ENCODE data around the gene NOSIP. TPM values are rescaled to one million over a fixed set of nuclear protein-coding genes. Genes with fewer than 3 reads are reported as not detected.

NOSIP gene
- total RNA-seq, 1 donor from 2014 or later: 77.5 TPM

DNA sequence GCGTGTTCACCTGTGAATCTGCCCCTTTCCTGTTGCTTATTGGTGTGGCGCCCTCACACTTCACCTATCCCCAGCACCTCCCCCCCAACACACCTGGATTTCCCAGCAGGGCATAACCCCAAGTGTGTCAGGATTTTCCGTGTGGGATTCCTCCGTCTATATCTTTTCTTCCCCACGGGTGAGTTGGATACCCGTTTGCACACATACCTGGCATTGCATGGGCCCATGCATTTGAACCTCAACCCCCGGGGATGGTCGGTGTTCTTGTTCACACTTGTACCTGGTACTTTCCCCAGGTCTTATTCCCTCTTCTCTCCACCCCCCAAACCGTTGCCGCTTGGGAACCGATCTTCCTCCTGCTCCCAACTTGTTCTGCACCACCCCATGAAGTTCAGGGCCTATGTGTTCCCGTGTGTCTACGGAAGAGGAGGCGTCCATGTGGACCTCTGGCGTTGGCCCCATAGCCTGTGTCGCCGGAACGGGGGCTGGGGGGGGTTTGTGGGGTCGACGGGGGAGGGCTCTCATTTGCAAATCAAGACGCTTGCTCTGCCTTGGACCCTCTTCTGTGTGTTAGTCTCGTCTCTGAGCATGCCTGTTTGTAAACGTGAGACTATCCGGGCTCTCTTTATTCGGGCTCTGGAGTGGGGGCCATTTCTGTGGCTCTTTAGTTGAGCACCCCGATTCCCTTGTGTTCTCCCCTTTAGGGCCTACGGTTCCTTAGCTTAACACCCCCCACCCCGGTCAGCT, 12.3 kb upstream of the NOSIP start:
- Mint-ChIP-seq H3K9me3 (no peaks in the 10 kb centered on the region), H3K4me1 (ENCODE audit: low read depth) (peaks cover 40% of the 10 kb centered on the region), H3K4me3 (peak overlapping the region; percentile 88), H3K27ac (peak overlapping the region; percentile 95), H3K36me3 (ENCODE audit: low read depth) (peaks cover 14% of the 10 kb centered on the region), H3K27me3 (ENCODE audit: insufficient read depth) (peaks cover 10% of the 10 kb centered on the region)
- no peak for DNase-seq (ENCODE audit: low spot score)
- intact Hi-C loops (cut with micrococcal nuclease): loop anchor here (1.0 to 10.0 kb wide), 5 partner anchors 48 to 435 kb away; partner anchors contain the start of genes BCL2L12, FUZ, IRF3 and MED25

- Mint-ChIP-seq H3K36me3 (ENCODE audit: low read depth) (peaks cover 14% of the 10 kb centered on the region), H3K27me3 (ENCODE audit: insufficient read depth) (peaks cover 10% of the 10 kb centered on the region), H3K27ac (peak overlapping the region; percentile 95), H3K4me3 (peak overlapping the region; percentile 88), H3K9me3 (no peaks in the 10 kb centered on the region), H3K4me1 (ENCODE audit: low read depth) (peaks cover 40% of the 10 kb centered on the region)
- no peak for DNase-seq (ENCODE audit: low spot score)
- intact Hi-C loops (cut with micrococcal nuclease): loop anchor here (2.0 to 10.0 kb wide), 4 partner anchors 59 to 473 kb away; partner anchors contain the start of genes C19orf73, FUZ, MED25 and PPFIA3
These were observed 11.6 kb upstream of the NOSIP start for GRCh38 chr19:49591731-49592485.

DNA sequence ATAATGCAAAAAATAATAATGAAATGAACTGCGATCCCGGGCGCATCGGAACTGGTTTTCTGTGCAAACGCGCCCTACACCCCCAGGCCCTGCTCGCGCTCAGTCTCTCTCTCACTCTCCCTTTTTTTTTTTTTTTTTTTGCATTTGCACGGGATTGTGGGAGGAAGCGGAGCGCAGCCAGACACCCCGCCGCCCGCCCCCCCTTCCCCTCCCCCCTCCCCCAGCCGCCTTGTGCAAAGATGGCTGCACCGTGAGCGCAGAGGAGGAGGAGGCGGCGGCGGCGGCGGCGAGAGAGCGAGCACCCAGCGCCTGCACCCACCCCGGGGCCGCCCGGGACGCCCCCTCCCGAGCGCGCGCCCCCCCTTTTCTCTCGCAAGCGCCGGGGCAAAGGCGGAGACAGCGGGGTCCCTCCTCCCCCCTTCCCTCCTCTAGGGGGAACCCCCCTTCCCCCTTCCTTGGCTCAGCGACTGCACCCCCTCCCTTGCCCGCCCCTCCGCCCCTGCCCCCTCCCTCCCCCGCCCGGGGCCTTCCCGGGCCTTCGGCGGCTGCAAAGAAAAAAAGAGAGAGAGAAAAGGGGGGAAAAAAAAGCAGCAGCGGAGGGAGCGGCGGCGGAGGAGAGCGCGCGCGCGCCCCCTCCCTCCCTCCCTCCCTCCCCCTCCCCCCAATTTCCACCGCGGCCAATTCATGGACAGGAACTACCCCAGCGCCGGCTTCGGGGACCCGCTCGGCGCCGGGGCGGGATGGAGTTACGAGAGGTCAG, 10.8 kb upstream of the NOSIP start, which contains the start of gene PRR12:
Gene PRR12, plus strand, starts transcription at position 212 of the 760 bp plus-strand sequence. Its CDS starts 473 bp downstream, at position 685.
- DNase-seq (ENCODE audit: low spot score): peak; percentile 62
- H3K27me3 Mint-ChIP-seq (ENCODE audit: insufficient read depth): peaks cover 10% of the 10 kb centered on the region
- intact Hi-C loops (cut with micrococcal nuclease): loop anchor here (1.0 to 10.0 kb wide), 8 partner anchors 11 to 472 kb away; partner anchors contain the start of genes C19orf73, FUZ, MED25 and NOSIP
- H3K9me3 Mint-ChIP-seq: no peaks in the 10 kb centered on the region
- peak within 1 kb of the TSS; percentile 88 for H3K4me3 Mint-ChIP-seq
- peak within 1 kb of the TSS; percentile 95 for H3K27ac Mint-ChIP-seq
- H3K36me3 Mint-ChIP-seq (ENCODE audit: low read depth): peaks cover 14% of the 10 kb centered on the region
- H3K4me1 Mint-ChIP-seq (ENCODE audit: low read depth): peaks cover 40% of the 10 kb centered on the region

GRCh38 chr19:49590071-49590970, 10.0 kb upstream of the NOSIP start:
- Mint-ChIP-seq H3K36me3 (ENCODE audit: low read depth) (peaks cover 14% of the 10 kb centered on the region), H3K4me3 (peak overlapping the region; percentile 88)
- DNase-seq (ENCODE audit: low spot score): peak; percentile 93

DNA sequence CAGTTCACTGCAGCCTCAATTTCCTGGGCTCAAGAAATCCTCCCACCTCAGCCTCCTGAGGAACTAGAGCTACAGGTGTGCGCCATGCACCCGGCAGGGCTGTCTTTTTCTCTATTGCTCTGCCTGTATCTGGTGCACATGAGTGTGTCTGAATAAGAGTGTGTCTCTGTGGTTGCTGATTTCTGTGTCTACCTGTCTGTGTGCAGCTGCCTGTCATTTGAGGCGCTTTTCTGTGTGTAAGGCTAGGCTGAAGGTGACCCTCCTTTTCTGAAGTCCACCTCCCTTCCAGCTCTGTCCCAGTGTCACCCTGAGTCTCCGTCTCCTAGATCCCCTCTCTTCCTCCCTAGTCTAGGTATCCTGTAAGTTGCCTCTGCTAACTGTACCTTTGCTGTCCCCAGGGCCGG, 9.1 kb upstream of the NOSIP start:
- H3K9me3 Mint-ChIP-seq: no peaks in the 10 kb centered on the region
- no peak overlapping the region for H3K4me3 Mint-ChIP-seq
- H3K36me3 Mint-ChIP-seq (ENCODE audit: low read depth): peaks cover 12% of the 10 kb centered on the region
- H3K4me1 Mint-ChIP-seq (ENCODE audit: low read depth): peaks cover 40% of the 10 kb centered on the region
- peaks cover 9% of the 10 kb centered on the region for H3K27me3 Mint-ChIP-seq (ENCODE audit: insufficient read depth)
- intact Hi-C loops (cut with micrococcal nuclease): no loop called here
- H3K27ac Mint-ChIP-seq: no peak overlapping the region
- DNase-seq (ENCODE audit: low spot score): no peak

More at GRCh38 chr19:49590071-49590970, 10.0 kb upstream of the NOSIP start:
- Mint-ChIP-seq H3K27ac (peak overlapping the region; percentile 84), H3K9me3 (no peaks in the 10 kb centered on the region), H3K4me1 (ENCODE audit: low read depth) (peaks cover 40% of the 10 kb centered on the region), H3K27me3 (ENCODE audit: insufficient read depth) (peaks cover 10% of the 10 kb centered on the region)
- intact Hi-C loops (cut with micrococcal nuclease): loop anchor here (1.0 to 10.0 kb wide), 8 partner anchors 10 to 472 kb away; partner anchors contain the start of genes C19orf73, FUZ, MED25 and NOSIP

DNA sequence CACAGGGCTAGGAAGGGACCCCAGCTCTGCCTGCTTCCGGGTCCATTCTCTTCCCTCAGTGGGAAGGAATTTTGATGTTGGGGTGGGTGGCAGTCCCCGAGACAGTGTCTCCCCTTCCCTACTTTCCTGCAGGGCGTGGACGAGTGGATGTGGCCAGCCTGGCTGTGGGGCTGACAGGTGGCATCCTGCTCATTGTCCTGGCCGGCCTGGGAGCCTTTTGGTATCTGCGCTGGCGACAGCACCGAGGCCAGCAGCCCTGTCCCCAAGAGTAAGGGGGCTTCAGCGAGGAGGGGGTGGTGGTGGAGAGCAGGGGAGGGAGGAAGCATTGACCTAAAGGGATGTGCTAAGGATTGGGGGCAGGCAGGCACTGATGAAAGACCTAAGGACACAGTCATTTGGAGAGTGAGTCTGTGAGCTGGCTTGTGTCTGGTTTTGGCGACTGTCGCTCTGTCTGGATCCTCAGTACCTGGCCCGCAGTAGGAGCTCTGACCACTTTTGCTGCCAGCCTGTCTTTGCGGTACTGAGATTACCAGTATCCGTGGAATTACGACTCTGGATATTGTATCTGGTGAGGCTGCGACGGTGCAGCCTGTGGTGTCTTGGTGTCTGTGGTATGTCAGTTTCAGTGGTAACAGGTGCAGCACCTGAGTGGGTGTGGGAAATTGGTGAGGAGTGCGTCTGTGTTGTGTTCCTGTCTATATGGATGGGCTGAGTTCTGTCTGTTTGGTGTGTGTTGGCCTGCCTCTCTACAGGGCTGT, 8.2 kb upstream of the NOSIP start:
- Mint-ChIP-seq H3K4me3 (peak overlapping the region; percentile 23), H3K27me3 (ENCODE audit: insufficient read depth) (peaks cover 7% of the 10 kb centered on the region), H3K27ac (peak overlapping the region; percentile 15), H3K4me1 (ENCODE audit: low read depth) (peaks cover 30% of the 10 kb centered on the region), H3K36me3 (ENCODE audit: low read depth) (peaks cover 3% of the 10 kb centered on the region), H3K9me3 (no peaks in the 10 kb centered on the region)
- intact Hi-C loops (cut with micrococcal nuclease): no loop called here
- DNase-seq (ENCODE audit: low spot score): no peak

DNA sequence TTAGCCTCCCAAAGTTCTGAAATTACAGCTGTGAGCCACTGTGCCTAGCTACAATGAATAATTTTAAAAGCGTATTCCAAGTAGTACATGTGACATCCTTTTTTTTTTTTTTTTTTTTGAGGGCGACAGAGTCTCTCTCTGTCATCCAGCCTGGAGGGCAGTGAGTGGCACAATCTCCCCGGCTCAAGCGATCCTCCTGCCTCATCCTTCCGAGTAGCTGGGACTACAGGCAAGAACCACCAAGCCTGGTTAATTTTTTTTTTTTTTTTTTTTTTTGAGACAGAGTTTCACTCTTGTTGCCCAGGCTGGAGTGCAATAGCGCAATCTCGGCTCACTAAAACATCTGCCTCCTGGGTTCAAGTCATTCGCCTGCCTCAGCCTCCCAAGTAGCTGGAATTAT, 6.9 kb upstream of the NOSIP start:
- no peak overlapping the region for H3K27ac Mint-ChIP-seq

GRCh38 chr19:49585023-49585422, 4.7 kb upstream of the NOSIP start:
- no peak for DNase-seq (ENCODE audit: low spot score)
- Mint-ChIP-seq H3K4me3 (no peak overlapping the region), H3K4me1 (ENCODE audit: low read depth) (peaks cover 22% of the 10 kb centered on the region), H3K36me3 (ENCODE audit: low read depth) (peaks cover 4% of the 10 kb centered on the region), H3K9me3 (no peaks in the 10 kb centered on the region), H3K27ac (no peak overlapping the region), H3K27me3 (ENCODE audit: insufficient read depth) (peaks cover 7% of the 10 kb centered on the region)
- intact Hi-C loops (cut with micrococcal nuclease): no loop called here

More for the DNA sequence above, 6.9 kb upstream of the NOSIP start:
- Mint-ChIP-seq H3K4me3 (no peak overlapping the region), H3K27me3 (ENCODE audit: insufficient read depth) (peaks cover 7% of the 10 kb centered on the region), H3K4me1 (ENCODE audit: low read depth) (peaks cover 19% of the 10 kb centered on the region), H3K36me3 (ENCODE audit: low read depth) (no peaks in the 10 kb centered on the region), H3K9me3 (no peaks in the 10 kb centered on the region)
- no peak for DNase-seq (ENCODE audit: low spot score)
- intact Hi-C loops (cut with micrococcal nuclease): no loop called here

- Mint-ChIP-seq H3K9me3 (no peaks in the 10 kb centered on the region), H3K4me1 (ENCODE audit: low read depth) (peaks cover 22% of the 10 kb centered on the region), H3K27me3 (ENCODE audit: insufficient read depth) (peaks cover 2% of the 10 kb centered on the region), H3K27ac (no peak overlapping the region), H3K36me3 (ENCODE audit: low read depth) (peaks cover 4% of the 10 kb centered on the region), H3K4me3 (no peak overlapping the region)
- intact Hi-C loops (cut with micrococcal nuclease): loop anchor here (5.0 kb wide), 1 partner anchor 36 kb away; no protein-coding TSS in a partner anchor
- no peak for DNase-seq (ENCODE audit: low spot score)
These were observed 2.9 kb upstream of the NOSIP start for GRCh38 chr19:49583239-49583638.

DNA sequence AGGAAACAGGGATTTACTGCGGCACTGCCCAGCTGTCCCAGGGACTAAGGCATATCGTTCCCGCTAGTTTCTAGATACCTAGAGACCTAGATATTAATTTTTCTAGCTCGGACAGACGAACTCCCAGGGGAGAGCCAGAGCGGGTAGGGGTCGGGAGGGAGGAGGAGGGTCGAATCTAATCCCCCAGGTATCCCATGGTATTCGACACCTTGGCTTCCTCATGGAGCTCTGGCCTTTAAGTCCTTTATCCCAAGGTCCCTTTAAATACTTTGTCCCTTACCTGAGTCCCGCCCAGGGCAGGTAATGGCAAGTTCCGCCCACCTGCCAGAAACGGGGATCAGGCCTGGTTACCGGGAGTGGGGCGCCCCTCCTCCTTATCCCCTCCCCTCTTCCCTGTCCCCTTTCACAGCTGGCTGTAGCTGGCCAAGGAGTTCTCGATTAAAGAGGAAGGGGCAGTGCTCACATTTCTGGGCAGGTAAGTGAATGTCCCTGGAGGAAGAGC, 702 bp upstream of the NOSIP start, which contains the start of gene PRRG2:
Gene PRRG2, plus strand, starts transcription at position 310 of the 502 bp plus-strand sequence. CDS start 1,904 bp downstream, outside the sequence.
- Mint-ChIP-seq H3K27ac (peak within 1 kb of the TSS; percentile 86), H3K4me3 (peak within 1 kb of the TSS; percentile 93)
- intact Hi-C loops (cut with micrococcal nuclease): loop anchor here (2.0 to 5.0 kb wide), 2 partner anchors 34 to 48 kb away; no protein-coding TSS in a partner anchor

DNA sequence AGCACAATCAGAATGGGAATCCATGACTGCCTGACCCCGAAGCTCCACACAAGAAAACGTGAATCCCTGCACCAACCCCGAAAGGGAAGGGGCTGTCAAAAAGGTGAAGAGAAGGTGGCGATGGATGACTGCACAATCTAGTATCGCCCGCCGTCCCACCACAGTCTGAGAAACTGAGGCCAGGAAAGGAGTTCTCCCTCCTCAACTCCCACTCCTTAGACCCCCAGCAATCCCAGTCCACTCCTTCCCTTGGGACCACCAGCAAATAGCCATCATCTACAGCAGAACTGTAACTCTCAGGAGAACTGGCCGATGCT, 451 bp downstream of the NOSIP start:
- peaks cover 10% of the 10 kb centered on the region for H3K36me3 Mint-ChIP-seq (ENCODE audit: low read depth)
- H3K4me1 Mint-ChIP-seq (ENCODE audit: low read depth): peaks cover 30% of the 10 kb centered on the region
- H3K4me3 Mint-ChIP-seq: peak overlapping the region; percentile 93
- DNase-seq (ENCODE audit: low spot score): no peak
- no peaks in the 10 kb centered on the region for H3K9me3 Mint-ChIP-seq
- peak overlapping the region; percentile 86 for H3K27ac Mint-ChIP-seq
- no peaks in the 10 kb centered on the region for H3K27me3 Mint-ChIP-seq (ENCODE audit: insufficient read depth)
- intact Hi-C loops (cut with micrococcal nuclease): loop anchor here (1.0 to 5.0 kb wide), 6 partner anchors 10 to 96 kb away; partner anchors contain the start of gene RRAS

More for the DNA sequence above, 702 bp upstream of the NOSIP start, which contains the start of gene PRRG2:
- peaks cover 7% of the 10 kb centered on the region for H3K36me3 Mint-ChIP-seq (ENCODE audit: low read depth)
- H3K4me1 Mint-ChIP-seq (ENCODE audit: low read depth): peaks cover 30% of the 10 kb centered on the region
- H3K27me3 Mint-ChIP-seq (ENCODE audit: insufficient read depth): no peaks in the 10 kb centered on the region
- H3K9me3 Mint-ChIP-seq: no peaks in the 10 kb centered on the region
- DNase-seq (ENCODE audit: low spot score): no peak

All from activated T-helper 1 cell treated with anti-CD3 and anti-CD28 coated beads, Interleukin-12 subunit alpha, Interleukin-12 subunit beta, Interleukin-2, Interleukin-4 antibody, amounts not matched to agents 30 ng/mL and 10 ng/mL and 1 ng/mL, durations not matched to agents 14 hours and 24 hours and 36 hours (primary cell).